ENCODE measurements around the gene DHRS7C.

The DHRS7C gene

DNA sequence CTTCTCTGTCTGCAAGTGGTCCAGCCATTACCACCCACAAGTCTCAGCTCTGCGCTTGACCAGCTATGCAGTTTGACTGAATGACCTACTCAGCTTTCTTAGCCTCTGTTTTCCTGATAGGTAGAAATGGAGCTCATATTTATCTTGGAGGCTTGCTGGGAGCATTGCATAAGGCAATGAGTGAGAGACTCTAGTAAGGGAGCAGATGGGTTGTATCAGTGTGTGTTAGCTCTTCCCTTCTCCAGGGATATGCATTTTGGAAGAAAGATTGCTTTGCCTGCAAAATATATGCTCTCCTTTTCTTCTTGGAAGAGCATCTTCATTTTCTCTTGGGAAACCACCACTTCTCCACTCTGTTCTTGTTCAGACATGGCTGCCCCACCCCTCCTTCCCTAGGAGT is 26.1 kb downstream of the DHRS7C start:
- DNase-seq (ENCODE audit: low spot score): no peak

DNA sequence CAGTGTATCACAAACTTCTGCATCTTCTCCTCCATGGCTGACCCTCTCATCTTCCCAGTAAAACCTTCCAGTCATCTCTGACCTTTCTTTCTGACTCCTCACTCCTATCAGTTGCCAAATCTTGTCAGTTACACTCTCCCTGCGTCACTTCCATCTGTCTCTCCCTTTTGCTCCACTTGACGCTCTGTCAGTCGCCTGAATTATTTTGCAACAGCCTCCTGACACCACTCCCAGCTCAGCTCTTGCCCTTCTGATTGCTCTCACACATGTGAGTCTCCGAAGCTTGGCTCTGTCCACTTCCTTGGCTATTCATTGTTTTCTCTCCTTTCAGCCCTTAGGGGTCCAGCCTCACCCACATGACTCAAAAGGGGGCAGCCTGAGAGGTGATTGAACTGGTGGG is 27.7 kb downstream of the DHRS7C start:
- no peak for DNase-seq (ENCODE audit: low spot score)

DNA sequence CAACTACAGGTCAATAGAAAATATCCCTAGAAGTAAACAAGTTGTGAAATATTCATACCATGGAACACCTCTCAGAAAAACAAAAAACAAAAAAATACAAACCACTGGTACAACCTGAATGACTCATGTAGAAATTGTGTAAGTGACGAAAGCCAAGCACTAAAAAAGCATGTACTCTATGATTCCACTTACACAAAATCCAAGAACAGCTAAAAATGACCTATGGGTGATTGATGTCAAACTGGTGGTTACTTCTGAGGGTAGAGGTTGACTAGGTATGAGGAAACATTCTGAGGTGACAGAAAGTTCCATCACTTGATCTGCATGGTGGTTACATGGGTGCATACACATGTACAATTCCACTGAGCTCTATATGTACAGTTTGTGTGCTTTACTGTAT is 31.1 kb downstream of the DHRS7C start:
- no peak for DNase-seq (ENCODE audit: low spot score)

DNA sequence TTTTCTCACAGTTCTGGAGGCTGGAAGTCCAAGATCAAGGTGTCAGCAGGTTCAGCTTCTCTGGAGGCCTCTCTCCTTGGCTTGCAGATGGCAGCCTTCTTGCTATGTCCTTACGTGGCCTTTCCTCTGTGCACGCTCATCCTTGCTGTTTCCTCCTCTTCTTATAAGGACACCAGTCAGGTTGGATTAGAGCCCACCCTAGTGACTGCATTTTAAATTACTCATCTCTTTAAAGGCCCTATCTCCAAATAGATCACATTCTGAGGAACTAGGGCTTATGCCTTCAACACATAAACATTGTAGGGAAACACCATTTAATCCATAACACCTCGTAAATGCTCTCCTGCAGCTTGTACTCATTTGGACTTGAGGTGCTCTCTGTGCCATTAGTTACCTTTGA is 36.3 kb downstream of the DHRS7C start:
- no peak for DNase-seq (ENCODE audit: low spot score)

DNA sequence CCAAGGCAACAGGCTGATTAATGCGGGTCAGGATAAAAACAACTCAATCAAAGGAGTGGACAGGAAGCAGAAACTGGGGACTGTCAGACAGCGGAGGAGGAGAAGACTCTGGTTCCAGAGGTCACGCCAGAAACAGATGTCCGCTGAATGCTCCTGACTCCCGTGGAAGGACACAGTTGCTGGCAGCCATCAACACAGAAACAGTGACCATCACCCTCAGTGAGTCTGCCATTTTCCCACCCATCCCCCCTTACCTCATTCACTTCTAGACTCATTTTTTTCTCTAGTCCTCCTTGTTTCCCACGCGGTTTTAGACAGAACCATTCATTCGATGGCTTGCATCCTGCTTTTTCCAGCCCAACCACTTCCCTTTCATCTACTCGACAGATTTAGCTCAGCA is 40.9 kb downstream of the DHRS7C start:
- no peak for DNase-seq (ENCODE audit: low spot score)

DNA sequence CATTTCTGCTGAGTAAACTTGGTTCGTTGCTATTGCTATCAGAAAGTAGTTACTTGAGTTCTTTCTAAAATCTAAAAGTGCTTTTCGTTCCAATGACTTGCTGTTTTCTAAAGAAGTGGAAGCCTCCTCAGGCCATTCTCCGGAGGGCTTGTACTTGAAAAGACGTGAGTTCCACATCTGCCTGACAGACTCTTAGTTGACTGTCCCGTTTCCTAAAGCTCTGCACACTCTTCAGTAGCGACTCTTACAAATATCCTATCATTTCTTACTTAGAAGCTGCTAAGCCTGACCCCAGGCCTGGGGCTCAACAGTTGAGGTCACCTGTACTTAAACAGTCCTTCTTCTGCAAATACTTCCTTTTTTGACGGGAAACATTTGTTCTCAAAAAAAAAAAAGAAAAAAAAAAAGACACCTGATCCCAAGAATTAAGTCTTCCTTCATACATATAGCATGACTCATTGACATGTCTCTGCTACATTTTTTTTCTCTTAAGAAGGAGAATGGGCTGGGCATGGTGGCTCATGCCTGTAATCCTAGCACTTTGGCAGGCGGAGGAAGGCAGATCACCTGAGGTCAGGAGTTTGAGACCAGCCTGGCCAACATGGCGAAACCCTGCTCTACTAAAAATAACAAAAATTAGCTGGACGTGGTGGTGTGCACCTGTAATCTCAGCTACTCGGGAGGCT is 61.5 kb downstream of the DHRS7C start:
- no peak for DNase-seq (ENCODE audit: low spot score)

DNA sequence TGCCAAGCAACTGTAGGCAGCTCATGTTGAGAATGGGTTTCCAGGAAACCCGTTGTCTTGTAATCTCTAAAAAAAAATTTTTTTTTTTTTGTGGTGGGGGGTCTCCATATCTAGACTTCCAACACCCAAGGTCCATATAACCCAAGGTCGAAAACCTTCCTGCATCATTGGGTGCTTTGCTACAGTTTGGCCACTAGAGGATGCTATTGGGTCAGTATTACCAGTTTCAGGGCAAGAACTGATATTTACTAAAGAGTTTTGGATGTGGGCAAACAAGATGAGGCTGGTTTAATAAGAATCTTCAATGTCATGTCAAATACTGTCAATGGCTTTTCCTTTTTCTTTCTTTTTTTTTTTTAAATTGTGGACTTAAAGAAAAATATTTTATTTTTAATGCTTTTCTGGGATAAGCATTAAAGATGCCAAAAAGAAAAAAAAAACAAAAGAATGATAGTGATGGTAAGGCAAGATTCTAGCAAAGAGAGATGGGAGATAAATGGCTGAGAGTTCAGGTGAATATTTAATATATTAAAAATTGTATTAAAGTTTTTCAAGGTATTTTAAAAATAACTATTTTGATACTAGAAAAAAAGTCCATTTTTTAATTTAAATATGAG is 62.2 kb downstream of the DHRS7C start:
- peak; percentile 11 for DNase-seq (ENCODE audit: low spot score)

DNA sequence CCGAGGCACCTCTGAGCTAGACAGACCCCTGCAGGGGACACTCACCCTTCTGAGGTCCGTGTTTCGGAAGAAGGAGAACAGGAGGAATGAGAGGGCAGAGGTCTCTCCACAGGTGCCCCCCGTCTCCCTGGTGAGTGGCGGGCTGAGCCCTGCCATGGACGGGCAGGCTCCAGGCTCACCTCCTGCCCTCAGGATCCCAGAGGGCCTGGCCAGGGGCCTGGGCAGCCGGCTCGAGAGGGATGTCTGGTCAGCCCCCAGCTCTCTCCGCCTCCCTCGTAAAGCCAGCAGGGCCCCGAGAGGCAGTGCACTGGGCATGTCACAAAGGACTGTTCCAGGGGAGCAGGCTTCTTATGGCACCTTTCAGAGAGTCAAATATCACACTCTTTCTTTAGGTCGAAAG is 62.8 kb downstream of the DHRS7C start:
- DNase-seq (ENCODE audit: low spot score): no peak

DNA sequence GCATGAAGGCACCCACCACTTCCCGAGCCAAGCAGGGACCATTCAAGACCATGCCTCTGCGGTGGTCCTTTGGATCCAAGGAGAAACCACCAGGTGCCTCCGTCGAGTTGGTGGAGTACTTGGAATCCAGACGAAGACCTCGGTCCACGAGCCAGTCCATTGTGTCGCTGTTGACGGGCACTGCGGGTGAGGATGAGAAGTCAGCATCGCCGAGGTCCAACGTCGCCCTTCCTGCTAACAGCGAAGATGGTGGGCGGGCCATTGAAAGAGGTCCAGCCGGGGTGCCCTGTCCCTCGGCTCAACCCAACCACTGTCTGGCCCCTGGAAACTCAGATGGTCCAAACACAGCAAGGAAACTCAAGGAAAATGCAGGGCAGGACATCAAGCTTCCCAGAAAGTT is 63.4 kb downstream of the DHRS7C start:
- no peak for DNase-seq (ENCODE audit: low spot score)

DNA sequence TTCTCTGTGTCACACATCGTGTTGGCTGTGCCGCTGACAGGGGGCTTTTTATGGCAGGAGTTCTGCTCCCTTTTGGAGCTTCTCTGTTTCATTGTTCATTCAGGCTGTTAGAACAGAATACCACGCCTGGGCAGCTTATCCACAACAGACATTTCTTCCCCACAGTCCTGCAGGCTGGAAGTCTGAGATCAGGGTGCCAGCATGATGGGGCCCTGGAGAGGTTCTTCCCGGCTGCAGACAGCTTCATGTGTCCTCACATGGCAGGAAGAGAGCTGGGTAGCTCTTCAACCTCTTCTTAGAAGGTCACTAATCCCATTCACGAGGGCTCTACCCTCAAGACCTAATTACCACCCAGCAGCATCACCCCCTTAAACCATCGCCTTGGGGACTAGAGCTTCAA is 65.1 kb downstream of the DHRS7C start:
- no peak for DNase-seq (ENCODE audit: low spot score)

DNA sequence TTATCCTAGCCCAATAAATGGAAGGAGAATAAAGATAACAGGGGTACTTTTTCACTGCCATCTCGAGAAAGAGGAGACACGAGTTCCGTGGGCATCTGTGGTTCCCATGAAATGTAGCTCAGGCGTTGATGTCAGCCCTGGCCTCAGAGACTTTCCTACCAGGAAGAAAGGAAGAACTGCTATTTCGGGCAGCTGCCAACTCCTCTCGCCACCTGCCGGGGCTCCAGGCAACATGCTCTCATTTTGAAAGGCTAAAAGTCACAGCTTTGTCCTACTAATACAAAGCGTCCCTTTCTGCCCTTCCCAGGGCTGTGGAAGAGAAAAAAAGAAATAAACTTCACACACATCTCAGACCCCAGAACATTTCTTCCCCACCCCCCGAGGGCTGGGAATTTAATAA is 65.8 kb downstream of the DHRS7C start:
- DNase-seq (ENCODE audit: low spot score): no peak
